Endothelial cell (in vitro differentiated cells): ENCODE results near the gene BEAN1. TPM values are rescaled to one million over a fixed set of nuclear protein-coding genes. Genes with fewer than 3 reads are reported as not detected.
"Not testable (repeated sequence)": the region's sequence is repeated elsewhere in the genome, so short reads cannot be mapped to it uniquely, and the experiment has no call there.

Experiments used
- DNase-seq: peaks from one replicate; pipeline ENCODE4 v3.0.0; 2021; ENCODE audit warnings: low spot score
- H3K27ac Mint-ChIP-seq: one replicate; pipeline ENCODE4 v1.8.0; 2021; ENCODE audit warnings: mixed read lengths, inconsistent platforms; ENCODE audit not compliant: unreplicated experiment
- H3K27me3 Mint-ChIP-seq: one replicate; pipeline ENCODE4 v1.8.0; 2021; ENCODE audit warnings: mild to moderate bottlenecking, moderate library complexity, mixed read lengths, inconsistent platforms; ENCODE audit not compliant: unreplicated experiment
- H3K36me3 Mint-ChIP-seq: one replicate; pipeline ENCODE4 v1.8.0; 2021; ENCODE audit warnings: mild to moderate bottlenecking, low read depth, mixed read lengths, inconsistent platforms; ENCODE audit not compliant: unreplicated experiment
- H3K4me1 Mint-ChIP-seq: one replicate; pipeline ENCODE4 v1.8.0; 2021; ENCODE audit warnings: mild to moderate bottlenecking, mixed read lengths, inconsistent platforms; ENCODE audit not compliant: unreplicated experiment
- H3K4me3 Mint-ChIP-seq: one replicate; pipeline ENCODE4 v1.8.0; 2021; ENCODE audit warnings: mild to moderate bottlenecking, mixed read lengths, inconsistent platforms; ENCODE audit not compliant: unreplicated experiment
- H3K9me3 Mint-ChIP-seq: one replicate; pipeline ENCODE4 v1.8.0; 2021; ENCODE audit warnings: mixed read lengths, inconsistent platforms; ENCODE audit not compliant: unreplicated experiment
- CTCF ChIP-seq: fragments of 200-600 bp; sonication (generic); IDR thresholded peaks from one replicate; pipeline ENCODE4 v1.5.0; 2021; ENCODE audit warnings: antibody characterized with exemption; ENCODE audit not compliant: unreplicated experiment
- total RNA-seq: library from RNA; stranded (reverse); fragmentation: NEBNext Ultra II Directional; extraction: Animal tissue kit (Norgen Biotek cat#: 25700); gene quantifications from one replicate; pipeline ENCODE4 v1.2.1, GENCODE V29; 2021; ENCODE audit not compliant: unreplicated experiment

BEAN1 gene
- total RNA-seq, 1 donor from 2014 or later: 0.49 TPM

GRCh38 chr16:66443269-66443652, 16.2 kb downstream of the BEAN1 start:
- Mint-ChIP-seq H3K4me3 (no peak overlapping the region), H3K27me3 (peaks cover 6% of the 10 kb centered on the region), H3K27ac (no peak overlapping the region), H3K9me3 (no peaks in the 10 kb centered on the region), H3K4me1 (peaks cover 4% of the 10 kb centered on the region), H3K36me3 (peaks cover 7% of the 10 kb centered on the region)
- no peak for TF ChIP-seq CTCF
- no peak for DNase-seq

GRCh38 chr16:66444049-66444481, 17.0 kb downstream of the BEAN1 start:
- Mint-ChIP-seq H3K4me1 (peaks cover 4% of the 10 kb centered on the region), H3K4me3 (no peak overlapping the region), H3K36me3 (peaks cover 7% of the 10 kb centered on the region), H3K27ac (no peak overlapping the region), H3K9me3 (no peaks in the 10 kb centered on the region), H3K27me3 (peaks cover 6% of the 10 kb centered on the region)
- peak; percentile 16 for TF ChIP-seq CTCF
- DNase-seq: no peak

GRCh38 chr16:66446737-66447136, 19.6 kb downstream of the BEAN1 start:
- Mint-ChIP-seq H3K27me3 (no peaks in the 10 kb centered on the region), H3K27ac (no peak overlapping the region), H3K36me3 (peaks cover 7% of the 10 kb centered on the region), H3K9me3 (no peaks in the 10 kb centered on the region), H3K4me3 (no peak overlapping the region), H3K4me1 (peaks cover 4% of the 10 kb centered on the region)
- DNase-seq: no peak
- TF ChIP-seq CTCF: no peak

GRCh38 chr16:66447491-66447890, 20.4 kb downstream of the BEAN1 start:
- Mint-ChIP-seq H3K4me1 (peaks cover 4% of the 10 kb centered on the region), H3K4me3 (no peak overlapping the region), H3K36me3 (peaks cover 7% of the 10 kb centered on the region), H3K27ac (no peak overlapping the region), H3K27me3 (no peaks in the 10 kb centered on the region), H3K9me3 (no peaks in the 10 kb centered on the region)
- TF ChIP-seq CTCF: no peak
- DNase-seq: no peak

- Mint-ChIP-seq H3K4me1 (no peaks in the 10 kb centered on the region), H3K9me3 (no peaks in the 10 kb centered on the region), H3K36me3 (no peaks in the 10 kb centered on the region), H3K27me3 (no peaks in the 10 kb centered on the region), H3K27ac (no peak overlapping the region), H3K4me3 (no peak overlapping the region)
- TF ChIP-seq CTCF: no peak
- DNase-seq: no peak
These were observed 24.5 kb downstream of the BEAN1 start for GRCh38 chr16:66451548-66451947.

GRCh38 chr16:66453230-66453629, 26.1 kb downstream of the BEAN1 start:
- H3K9me3 Mint-ChIP-seq, H3K4me1 Mint-ChIP-seq, H3K27ac Mint-ChIP-seq, H3K4me3 Mint-ChIP-seq, DNase-seq, H3K27me3 Mint-ChIP-seq, H3K36me3 Mint-ChIP-seq: not testable (repeated sequence)
